Mesenchymal stem cell (in vitro differentiated cells and primary cell): ENCODE measurements around the gene PLAGL1.
A peak's percentile ranks its signal among the peaks of the same experiment; 100 is the strongest.

ENCODE experiments used
- DNase-seq: peaks from one replicate; pipeline ENCODE4 v3.0.0-alpha.2; 2013
- H2AFZ ChIP-seq: one replicate; pipeline ENCODE4 v1.6.1; 2013; ENCODE audit warnings: low read depth, mild to moderate bottlenecking, control low read depth, inconsistent platforms, low read length, moderate library complexity
- H2AK5ac ChIP-seq: 2 replicates; pipeline ENCODE4 v1.6.1; 2013; ENCODE audit warnings: low read length, moderate library complexity, mild to moderate bottlenecking, inconsistent platforms; ENCODE audit not compliant: severe bottlenecking
- H2BK120ac ChIP-seq: one replicate; pipeline ENCODE4 v1.6.1; 2013; ENCODE audit warnings: low read depth, mild to moderate bottlenecking, inconsistent platforms, low read length, moderate library complexity
- H2BK12ac ChIP-seq, 2 experiments: one replicate each; pipeline ENCODE4 v1.6.1; 2013; ENCODE audit warnings: inconsistent platforms in 2 of 2, low read length in 2 of 2, mild to moderate bottlenecking in 2 of 2, moderate library complexity in 2 of 2, control low read depth in 1 of 2
- H2BK15ac ChIP-seq: one replicate; pipeline ENCODE4 v1.6.1; 2013; ENCODE audit warnings: mild to moderate bottlenecking, low read depth, inconsistent platforms; ENCODE audit not compliant: poor library complexity, severe bottlenecking
- H2BK5ac ChIP-seq: 2 replicates; pipeline ENCODE4 v1.6.1; 2013; ENCODE audit warnings: low read depth, mild to moderate bottlenecking, low read length, control low read depth, inconsistent platforms; ENCODE audit not compliant: poor library complexity, severe bottlenecking
- H3K14ac ChIP-seq, 2 experiments: one replicate each; pipeline ENCODE4 v1.6.1; 2013; ENCODE audit warnings: inconsistent platforms in 2 of 2, low read length in 2 of 2, control low read depth in 1 of 2, mild to moderate bottlenecking in 1 of 2, moderate library complexity in 1 of 2
- H3K18ac ChIP-seq, 2 experiments: one replicate each; pipeline ENCODE4 v1.6.1; 2013; ENCODE audit warnings: inconsistent platforms in 2 of 2, low read length in 2 of 2, control low read depth in 1 of 2, low read depth in 1 of 2, mild to moderate bottlenecking in 1 of 2
- H3K23ac ChIP-seq, 2 experiments: one replicate each; pipeline ENCODE4 v1.6.1; 2013; ENCODE audit warnings: inconsistent platforms in 2 of 2, low read length in 2 of 2, mild to moderate bottlenecking in 2 of 2, moderate library complexity in 2 of 2, control low read depth in 1 of 2
- H3K27ac ChIP-seq: 2 replicates; pipeline ENCODE4 v1.5.1; 2013; ENCODE audit warnings: mild to moderate bottlenecking, moderate library complexity, low read length, control low read depth, inconsistent platforms; ENCODE audit not compliant: poor library complexity, severe bottlenecking
- H3K27me3 ChIP-seq, 2 experiments: 2 replicates each; pipeline versions ENCODE4 v1.6.1 to v1.7.0; 2013; ENCODE audit warnings: low read length in 2 of 2, mild to moderate bottlenecking in 2 of 2, moderate library complexity in 2 of 2, control low read depth in 1 of 2, inconsistent platforms in 1 of 2; ENCODE audit not compliant: control insufficient read depth in 1 of 2, insufficient read depth in 1 of 2
- H3K36me3 ChIP-seq, 2 experiments: 2 replicates each; pipeline versions ENCODE4 v1.6.1 to v1.7.0; 2013; ENCODE audit warnings: low read length in 2 of 2, control low read depth in 1 of 2, inconsistent platforms in 1 of 2, low read depth in 1 of 2, mild to moderate bottlenecking in 1 of 2; ENCODE audit not compliant: insufficient read depth in 2 of 2, control insufficient read depth in 1 of 2
- H3K4ac ChIP-seq, 2 experiments: one replicate each; pipeline ENCODE4 v1.6.1; 2013; ENCODE audit warnings: inconsistent platforms in 2 of 2, low read length in 2 of 2, mild to moderate bottlenecking in 2 of 2, moderate library complexity in 2 of 2, control low read depth in 1 of 2, low read depth in 1 of 2
- H3K4me1 ChIP-seq: 2 replicates; pipeline ENCODE4 v1.6.1; 2013; ENCODE audit warnings: low read depth, low read length, control low read depth; ENCODE audit not compliant: control insufficient read depth, insufficient read depth
- H3K4me2 ChIP-seq: 2 replicates; pipeline ENCODE4 v1.6.1; 2013; ENCODE audit warnings: low read length, mild to moderate bottlenecking, inconsistent platforms; ENCODE audit not compliant: poor library complexity, severe bottlenecking
- H3K4me3 ChIP-seq, 2 experiments: 2 replicates each; pipeline versions ENCODE4 v1.5.1 to v1.7.0; 2013; ENCODE audit warnings: low read length in 2 of 2, mild to moderate bottlenecking in 2 of 2, control low read depth in 1 of 2, low read depth in 1 of 2; ENCODE audit not compliant: insufficient read depth in 1 of 2
- H3K79me1 ChIP-seq: replicated peaks from 2 replicates; pipeline ENCODE4 v1.6.1; 2013; ENCODE audit warnings: mild to moderate bottlenecking, control low read depth, low read length, inconsistent platforms; ENCODE audit not compliant: poor library complexity, severe bottlenecking
- H3K9ac ChIP-seq: 2 replicates; pipeline ENCODE4 v1.7.0; 2013; ENCODE audit warnings: mild to moderate bottlenecking, low read length, moderate library complexity
- H3K9me3 ChIP-seq: 2 replicates; pipeline ENCODE4 v1.7.0; 2013; ENCODE audit warnings: mild to moderate bottlenecking, low read length; ENCODE audit not compliant: control insufficient read depth
- H4K8ac ChIP-seq: one replicate; pipeline ENCODE4 v1.6.1; 2013; ENCODE audit warnings: inconsistent platforms, mild to moderate bottlenecking, low read length, moderate library complexity
- H4K91ac ChIP-seq: one replicate; pipeline ENCODE4 v1.6.1; 2013; ENCODE audit warnings: mild to moderate bottlenecking, low read length, inconsistent platforms
- WGBS: methylation state at CpG from one replicate; pipeline ENCODE4 v1.1.7; 2013; ENCODE audit warnings: mixed read lengths; 5-methylcytosine and 5-hydroxymethylcytosine counted together

The PLAGL1 gene

GRCh38 chr6:143974089-143974488 is 34.0 kb downstream of the PLAGL1 start:
- H3K4me2 ChIP-seq: no peak overlapping the region
- H2AFZ ChIP-seq: no peak overlapping the region
- no peaks in the 10 kb centered on the region for H3K4me1 ChIP-seq
- H3K27ac ChIP-seq: no peak overlapping the region
- peak overlapping the region; percentile 61 for H4K8ac ChIP-seq
- H3K18ac ChIP-seq: no peak overlapping the region
- no peak for DNase-seq
- H4K91ac ChIP-seq: no peak overlapping the region
- H2AK5ac ChIP-seq: no peak overlapping the region
- no peak overlapping the region for H2BK120ac ChIP-seq
- no peak overlapping the region for H3K9ac ChIP-seq
- H3K9me3 ChIP-seq: no peaks in the 10 kb centered on the region
- no peak overlapping the region for H3K14ac ChIP-seq
- 64% methylated on average over 7 of the region's 8 CpGs for WGBS
- H3K23ac ChIP-seq: no peak overlapping the region
- H3K27me3 ChIP-seq: no peaks in the 10 kb centered on the region
- H2BK5ac ChIP-seq: no peak overlapping the region
- H2BK15ac ChIP-seq: no peak overlapping the region
- H3K79me1 ChIP-seq: peaks cover 1% of the 10 kb centered on the region
- H2BK12ac ChIP-seq: no peak overlapping the region
- H3K4me3 ChIP-seq: no peak overlapping the region
- H3K36me3 ChIP-seq: peaks cover 0 to under 1% of the 10 kb centered on the region in 2 experiments
- H3K4ac ChIP-seq: no peak overlapping the region

GRCh38 chr6:143973097-143973966 is 34.7 kb downstream of the PLAGL1 start:
- no peak overlapping the region for H4K8ac ChIP-seq
- H3K36me3 ChIP-seq: no peaks in the 10 kb centered on the region
- no peak overlapping the region for H3K4me3 ChIP-seq
- peak overlapping the region in 1 of 2 experiments; percentile 60 for H3K18ac ChIP-seq
- H2BK12ac ChIP-seq: no peak overlapping the region
- H3K9me3 ChIP-seq: no peaks in the 10 kb centered on the region
- H2AFZ ChIP-seq: peak overlapping the region; percentile 56
- H3K79me1 ChIP-seq: peaks cover 1% of the 10 kb centered on the region
- 18% methylated on average over 13 of the region's 13 CpGs for WGBS
- H3K27me3 ChIP-seq: no peaks in the 10 kb centered on the region
- DNase-seq: peak; percentile 38
- H2BK15ac ChIP-seq: no peak overlapping the region
- no peak overlapping the region for H3K14ac ChIP-seq
- H3K4me2 ChIP-seq: no peak overlapping the region
- H4K91ac ChIP-seq: no peak overlapping the region
- no peaks in the 10 kb centered on the region for H3K4me1 ChIP-seq
- no peak overlapping the region for H2BK5ac ChIP-seq
- no peak overlapping the region for H3K4ac ChIP-seq
- H2AK5ac ChIP-seq: no peak overlapping the region
- no peak overlapping the region for H2BK120ac ChIP-seq
- no peak overlapping the region for H3K27ac ChIP-seq
- H3K23ac ChIP-seq: no peak overlapping the region
- H3K9ac ChIP-seq: no peak overlapping the region

GRCh38 chr6:143971482-143972205 is 36.4 kb downstream of the PLAGL1 start:
- Histone ChIP-seq H3K4ac (no peak overlapping the region), H3K36me3 (peaks cover 0 to 10% of the 10 kb centered on the region in 2 experiments), H3K27ac (no peak overlapping the region), H3K23ac (no peak overlapping the region), H3K4me3 (no peak overlapping the region), H2AFZ (no peak overlapping the region), H3K9me3 (no peaks in the 10 kb centered on the region), H2BK120ac (no peak overlapping the region), H3K14ac (no peak overlapping the region), H4K8ac (no peak overlapping the region), H3K4me1 (no peaks in the 10 kb centered on the region), H4K91ac (no peak overlapping the region), H2AK5ac (no peak overlapping the region), H3K18ac (no peak overlapping the region), H3K4me2 (no peak overlapping the region), H3K79me1 (no peaks in the 10 kb centered on the region), H3K27me3 (no peaks in the 10 kb centered on the region), H2BK15ac (no peak overlapping the region), H2BK5ac (no peak overlapping the region), H2BK12ac (no peak overlapping the region), H3K9ac (peak overlapping the region; percentile 9)
- 14% methylated on average over 1 of the region's 4 CpGs for WGBS
- no peak for DNase-seq
